GM18498 (cell line): ENCODE data around the gene RNF150.
"Not testable (repeated sequence)": the region's sequence is repeated elsewhere in the genome, so short reads cannot be mapped to it uniquely, and the experiment has no call there.

ENCODE experiments used
- ATAC-seq: cut with Tn5 transposase; IDR thresholded peaks from one replicate; pipeline ENCODE4 v1.9.1; 2021; ENCODE audit warnings: mild to moderate bottlenecking, moderate library complexity; ENCODE audit not compliant: unreplicated experiment

Gene RNF150

GRCh38 chr4:141079393-141079930 lies 53.8 kb downstream of the RNF150 start:
- ATAC-seq = no peak

- ATAC-seq = no peak
These were observed 54.4 kb downstream of the RNF150 start for GRCh38 chr4:141078871-141079270.

- ATAC-seq = no peak
These were observed 55.6 kb downstream of the RNF150 start for GRCh38 chr4:141077611-141078225.

- ATAC-seq = no peak
These were observed 57.7 kb downstream of the RNF150 start for GRCh38 chr4:141075553-141075952.

GRCh38 chr4:141074098-141074878 lies 59.0 kb downstream of the RNF150 start:
- no peak for ATAC-seq

- ATAC-seq = no peak
These were observed 66.6 kb downstream of the RNF150 start for GRCh38 chr4:141066690-141067089.

GRCh38 chr4:141065872-141066271 lies 67.4 kb downstream of the RNF150 start:
- no peak for ATAC-seq

- ATAC-seq = no peak
These were observed 70.6 kb downstream of the RNF150 start for GRCh38 chr4:141062651-141063050.

GRCh38 chr4:141058591-141059512 lies 74.4 kb downstream of the RNF150 start:
- no peak for ATAC-seq

- no peak for ATAC-seq
These were observed 75.7 kb downstream of the RNF150 start for GRCh38 chr4:141057582-141057981.

- no peak for ATAC-seq
These were observed 76.8 kb downstream of the RNF150 start for GRCh38 chr4:141056473-141056872.

- no peak for ATAC-seq
These were observed 78.8 kb downstream of the RNF150 start for GRCh38 chr4:141054446-141054845.

GRCh38 chr4:141050999-141051398 lies 82.3 kb downstream of the RNF150 start:
- ATAC-seq = not testable (repeated sequence)

- ATAC-seq = no peak
These were observed 85.9 kb downstream of the RNF150 start for GRCh38 chr4:141047228-141047884.

GRCh38 chr4:141046255-141046654 lies 87.0 kb downstream of the RNF150 start:
- no peak for ATAC-seq

GRCh38 chr4:141045848-141046247 lies 87.4 kb downstream of the RNF150 start:
- no peak for ATAC-seq

GRCh38 chr4:141041021-141041476 lies 92.2 kb downstream of the RNF150 start:
- no peak for ATAC-seq

GRCh38 chr4:141039156-141039555 lies 94.1 kb downstream of the RNF150 start:
- ATAC-seq = no peak

- ATAC-seq = no peak
These were observed 94.8 kb downstream of the RNF150 start for GRCh38 chr4:141038428-141038827.

- ATAC-seq = no peak
These were observed 95.8 kb downstream of the RNF150 start for GRCh38 chr4:141037446-141037845.

- ATAC-seq = no peak
These were observed 96.5 kb downstream of the RNF150 start for GRCh38 chr4:141036786-141037185.
